GM21423 (cell line): ENCODE results near the gene LSM14A.

Experiments used
- ATAC-seq: cut with Tn5 transposase; IDR thresholded peaks from one replicate; pipeline ENCODE4 v1.9.1; 2021; ENCODE audit warnings: mild to moderate bottlenecking, moderate library complexity; ENCODE audit not compliant: unreplicated experiment

The LSM14A gene

GRCh38 chr19:34254046-34254697 lies 81.9 kb downstream of the LSM14A start, which contains the start of gene GARRE1:
TSS of gene GARRE1 (plus strand) at chr19:34254554. CDS start at chr19:34300474, 45,920 bp downstream.
- peak; percentile 91 for ATAC-seq

GRCh38 chr19:34254698-34255432 lies 82.6 kb downstream of the LSM14A start:
- ATAC-seq, result peak; percentile 42

- no peak for ATAC-seq
Observed at GRCh38 chr19:34255546-34255945, 83.2 kb downstream of the LSM14A start.

- no peak for ATAC-seq
Observed at GRCh38 chr19:34256835-34257558, 84.7 kb downstream of the LSM14A start.

GRCh38 chr19:34257559-34257924 lies 85.2 kb downstream of the LSM14A start:
- ATAC-seq, result no peak

- ATAC-seq, result no peak
Observed at GRCh38 chr19:34259367-34260095, 87.2 kb downstream of the LSM14A start.

GRCh38 chr19:34260771-34261173 lies 88.5 kb downstream of the LSM14A start:
- ATAC-seq, result no peak

- ATAC-seq, result no peak
Observed at GRCh38 chr19:34261334-34262109, 89.2 kb downstream of the LSM14A start.

- no peak for ATAC-seq
Observed at GRCh38 chr19:34263745-34264237, 91.5 kb downstream of the LSM14A start.

- ATAC-seq, result no peak
Observed at GRCh38 chr19:34265221-34265650, 92.9 kb downstream of the LSM14A start.

GRCh38 chr19:34269081-34269480 lies 96.8 kb downstream of the LSM14A start:
- no peak for ATAC-seq

GRCh38 chr19:34269489-34269888 lies 97.2 kb downstream of the LSM14A start:
- ATAC-seq, result no peak

- peak; percentile 63 for ATAC-seq
Observed at GRCh38 chr19:34269968-34270621, 97.8 kb downstream of the LSM14A start.

GRCh38 chr19:34273121-34273520 lies 100.8 kb downstream of the LSM14A start:
- no peak for ATAC-seq

- no peak for ATAC-seq
Observed at GRCh38 chr19:34274284-34274826, 102.1 kb downstream of the LSM14A start.

GRCh38 chr19:34274827-34275625 lies 102.7 kb downstream of the LSM14A start:
- ATAC-seq, result no peak

- ATAC-seq, result no peak
Observed at GRCh38 chr19:34275705-34276104, 103.4 kb downstream of the LSM14A start.

- ATAC-seq, result no peak
Observed at GRCh38 chr19:34276614-34277013, 104.3 kb downstream of the LSM14A start.
